Neuronal stem cell (in vitro differentiated cells): Measurements from ENCODE around the gene TAMM41.

Experiments
- DNase-seq: peaks from one replicate; pipeline ENCODE4 v3.0.0-alpha.2; 2013; ENCODE audit warnings: low spot score
- H2AFZ ChIP-seq: one replicate; pipeline ENCODE4 v1.6.1; 2013; ENCODE audit warnings: mild to moderate bottlenecking, low read length, inconsistent platforms
- H2AK5ac ChIP-seq: 2 replicates; pipeline ENCODE4 v1.6.1; 2013; ENCODE audit warnings: low read depth, mild to moderate bottlenecking, inconsistent platforms, low read length, moderate library complexity, mixed read lengths
- H2BK120ac ChIP-seq: 2 replicates; pipeline ENCODE4 v1.6.1; 2013; ENCODE audit warnings: low read depth, mild to moderate bottlenecking, inconsistent platforms, low read length, moderate library complexity, mixed read lengths
- H2BK12ac ChIP-seq: one replicate; pipeline ENCODE4 v1.6.1; 2013; ENCODE audit warnings: low read length, inconsistent platforms
- H2BK15ac ChIP-seq: 2 replicates; pipeline ENCODE4 v1.6.1; 2013; ENCODE audit warnings: mild to moderate bottlenecking, low read length, inconsistent platforms, mixed read lengths
- H2BK5ac ChIP-seq: one replicate; pipeline ENCODE4 v1.6.1; 2013; ENCODE audit warnings: inconsistent platforms, mild to moderate bottlenecking, low read length, moderate library complexity
- H3K14ac ChIP-seq: one replicate; pipeline ENCODE4 v1.6.1; 2013; ENCODE audit warnings: low read length, inconsistent platforms
- H3K18ac ChIP-seq: 2 replicates; pipeline ENCODE4 v1.6.1; 2013; ENCODE audit warnings: low read length, inconsistent platforms
- H3K23ac ChIP-seq: 2 replicates; pipeline ENCODE4 v1.6.1; 2013; ENCODE audit warnings: low read depth, mild to moderate bottlenecking, mixed read lengths, low read length, inconsistent platforms; ENCODE audit not compliant: poor library complexity
- H3K27ac ChIP-seq: replicated peaks from 3 replicates; pipeline ENCODE4 v1.5.1; 2013; ENCODE audit warnings: low read length, inconsistent platforms
- H3K27me3 ChIP-seq, 3 experiments: 2 replicates each; pipeline ENCODE4 v1.6.1; 2013; ENCODE audit warnings: low read length in 3 of 3, mild to moderate bottlenecking in 2 of 3, inconsistent platforms in 1 of 3, low read depth in 1 of 3, mixed read lengths in 1 of 3, moderate library complexity in 1 of 3; ENCODE audit not compliant: control insufficient read depth in 3 of 3, insufficient read depth in 3 of 3
- H3K36me3 ChIP-seq, 2 donors: replicated peaks in 1 of 2; 2 replicates each; pipeline ENCODE4 v1.6.1; 2013; ENCODE audit warnings: low read length in 2 of 2; ENCODE audit not compliant: control insufficient read depth in 2 of 2, insufficient read depth in 2 of 2
- H3K4ac ChIP-seq: 2 replicates; pipeline ENCODE4 v1.6.1; 2013; ENCODE audit warnings: inconsistent platforms, mild to moderate bottlenecking, low read length, moderate library complexity
- H3K4me1 ChIP-seq, 2 donors: 1 replicate in 1 of 2; 2 replicates in 1 of 2; pipeline ENCODE4 v1.6.1; 2013; ENCODE audit warnings: low read length in 2 of 2, low read depth in 1 of 2; ENCODE audit not compliant: control insufficient read depth in 2 of 2, insufficient read depth in 1 of 2
- H3K4me2 ChIP-seq: one replicate; pipeline ENCODE4 v1.6.1; 2013; ENCODE audit warnings: mild to moderate bottlenecking, low read length, inconsistent platforms; ENCODE audit not compliant: insufficient read depth, poor library complexity, severe bottlenecking
- H3K4me3 ChIP-seq, 2 donors: 2 replicates each; pipeline ENCODE4 v1.5.1; 2013; ENCODE audit warnings: low read length in 2 of 2, mild to moderate bottlenecking in 2 of 2, inconsistent platforms in 1 of 2, moderate library complexity in 1 of 2
- H3K79me1 ChIP-seq: one replicate; pipeline ENCODE4 v1.6.1; 2013; ENCODE audit warnings: low read depth, mild to moderate bottlenecking, inconsistent platforms, low read length, moderate library complexity
- H3K9ac ChIP-seq: one replicate; pipeline ENCODE4 v1.6.1; 2013; ENCODE audit warnings: mild to moderate bottlenecking, low read depth, low read length, inconsistent platforms; ENCODE audit not compliant: poor library complexity
- H3K9me3 ChIP-seq, 2 donors: replicated peaks in 1 of 2; 2 replicates each; pipeline versions ENCODE3 to v1.6.1; 2013; ENCODE audit warnings: low read length in 2 of 2, mild to moderate bottlenecking in 2 of 2, inconsistent platforms in 1 of 2, low read depth in 1 of 2, mixed read lengths in 1 of 2, moderate library complexity in 1 of 2; ENCODE audit not compliant: control insufficient read depth in 2 of 2, insufficient read depth in 1 of 2
- H4K8ac ChIP-seq: one replicate; pipeline ENCODE4 v1.6.1; 2013; ENCODE audit warnings: low read depth, mild to moderate bottlenecking, inconsistent platforms, low read length, moderate library complexity
- H4K91ac ChIP-seq: one replicate; pipeline ENCODE4 v1.6.1; 2013; ENCODE audit warnings: low read length, low read depth, mild to moderate bottlenecking, inconsistent platforms; ENCODE audit not compliant: poor library complexity
- WGBS, 2 donors: extraction: QIAGEN DNeasy Blood & Tissue Kit; methylation state at CpG; one replicate each; pipeline ENCODE4 v1.1.7; 2013; ENCODE audit warnings: missing lambda C conversion rate in 2 of 2, mixed read lengths in 1 of 2; ENCODE audit not compliant: insufficient read length in 2 of 2, insufficient replicate concordance in 1 of 2; ENCODE audit errors: extremely low coverage in 2 of 2; 5-methylcytosine and 5-hydroxymethylcytosine counted together

TAMM41 gene

DNA sequence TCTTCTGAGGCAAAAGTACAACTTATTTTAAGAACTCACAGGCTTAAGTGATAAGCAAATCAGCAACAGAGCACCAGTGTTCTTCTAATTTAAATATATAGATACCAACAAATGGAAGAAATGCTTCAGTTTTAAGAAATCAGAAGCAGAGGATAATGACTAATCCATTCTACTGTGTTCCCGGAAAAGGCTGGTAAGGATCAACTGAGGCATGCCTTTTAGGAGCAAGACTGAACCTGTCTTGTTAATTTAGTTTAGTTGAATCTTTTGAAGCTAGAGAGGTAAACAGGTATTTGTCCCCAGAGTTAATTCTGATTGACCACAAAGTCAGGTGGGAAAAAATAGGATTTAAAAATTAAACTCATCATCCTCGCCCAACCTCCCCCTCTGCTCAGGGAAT lies 51.8 kb downstream of the TAMM41 start:
- H2BK12ac ChIP-seq = no peak overlapping the region
- no CpG with 5 or more reads among the region's 2 CpGs for WGBS, 2 donors
- H4K8ac ChIP-seq = no peak overlapping the region

DNA sequence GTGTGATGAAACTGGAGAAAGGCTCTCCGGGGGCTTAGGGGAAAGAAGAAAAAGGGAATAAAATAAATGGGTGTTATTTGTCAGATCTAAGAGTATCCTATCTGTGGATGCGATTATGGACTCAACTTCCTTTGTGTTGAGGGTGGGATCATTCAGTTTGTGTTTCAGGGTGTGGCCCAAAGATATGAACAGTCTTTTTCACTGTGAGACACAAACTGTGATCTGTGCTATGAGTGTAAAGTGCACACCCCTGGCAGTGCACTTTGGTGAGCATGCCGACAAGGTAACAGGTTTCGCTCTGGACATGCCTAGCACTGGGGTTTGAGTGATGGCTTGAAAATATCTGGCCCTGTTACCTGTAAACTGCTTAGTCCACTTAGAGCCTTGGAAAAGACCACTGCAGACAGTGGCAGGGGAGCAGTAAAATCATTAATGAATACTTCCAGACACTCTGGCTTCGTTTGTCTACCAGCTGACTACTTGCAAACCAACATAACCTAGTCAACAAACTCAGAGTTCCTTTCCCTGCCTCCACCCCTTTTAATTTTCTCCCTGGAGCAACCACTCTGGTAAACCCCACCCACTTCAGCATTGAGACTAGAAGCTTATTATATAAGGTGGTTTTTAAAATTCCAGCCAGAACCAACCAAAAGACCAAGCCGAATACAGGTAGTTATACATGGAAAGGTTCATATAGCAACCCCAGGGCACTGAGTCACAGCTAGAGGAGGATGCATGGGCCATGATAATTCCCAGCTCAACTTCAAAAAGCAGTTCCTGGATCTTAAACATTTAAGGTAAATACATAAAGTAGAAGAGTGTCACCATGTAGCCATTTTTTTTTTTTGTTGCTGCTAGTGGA lies 55.1 kb downstream of the TAMM41 start:
- Histone ChIP-seq H3K4me1 (peaks cover 1% of the 10 kb centered on the region in 2 donors), H3K4me2 (no peak overlapping the region), H2BK12ac (no peak overlapping the region), H3K18ac (no peak overlapping the region), H3K36me3 (peaks cover 23 to 76% of the 10 kb centered on the region in 2 donors), H3K14ac (no peak overlapping the region), H2AK5ac (no peak overlapping the region), H4K91ac (no peak overlapping the region), H3K4me3 (no peak overlapping the region), H2BK15ac (no peak overlapping the region), H3K9ac (no peak overlapping the region), H2BK5ac (no peak overlapping the region), H2AFZ (no peak overlapping the region), H3K27ac (no peak overlapping the region), H3K27me3 (no peaks in the 10 kb centered on the region), H4K8ac (no peak overlapping the region), H3K23ac (no peak overlapping the region), H2BK120ac (no peak overlapping the region), H3K79me1 (no peaks in the 10 kb centered on the region), H3K4ac (no peak overlapping the region), H3K9me3 (peaks cover 2 to 15% of the 10 kb centered on the region in 2 donors)
- DNase-seq = no peak
- no CpG with 5 or more reads among the region's 6 CpGs for WGBS, 2 donors

More for the DNA sequence above, 51.8 kb downstream of the TAMM41 start:
- H3K27me3 ChIP-seq = no peaks in the 10 kb centered on the region
- H3K9me3 ChIP-seq = peaks cover 0 to 27% of the 10 kb centered on the region in 2 donors
- H4K91ac ChIP-seq = no peak overlapping the region
- H3K14ac ChIP-seq = no peak overlapping the region
- no peak overlapping the region for H2BK5ac ChIP-seq
- no peak overlapping the region for H3K4ac ChIP-seq
- no peak overlapping the region for H3K4me3 ChIP-seq
- DNase-seq = no peak
- H2BK15ac ChIP-seq = no peak overlapping the region
- H3K27ac ChIP-seq = no peak overlapping the region
- H3K4me1 ChIP-seq = peaks cover 1 to 2% of the 10 kb centered on the region in 2 donors
- no peak overlapping the region for H2BK120ac ChIP-seq
- no peak overlapping the region for H3K9ac ChIP-seq
- no peak overlapping the region for H2AFZ ChIP-seq
- no peaks in the 10 kb centered on the region for H3K79me1 ChIP-seq
- no peak overlapping the region for H3K23ac ChIP-seq
- no peak overlapping the region for H3K4me2 ChIP-seq
- H2AK5ac ChIP-seq = no peak overlapping the region
- no peak overlapping the region for H3K18ac ChIP-seq
- H3K36me3 ChIP-seq = peaks cover 9 to 77% of the 10 kb centered on the region in 2 donors

DNA sequence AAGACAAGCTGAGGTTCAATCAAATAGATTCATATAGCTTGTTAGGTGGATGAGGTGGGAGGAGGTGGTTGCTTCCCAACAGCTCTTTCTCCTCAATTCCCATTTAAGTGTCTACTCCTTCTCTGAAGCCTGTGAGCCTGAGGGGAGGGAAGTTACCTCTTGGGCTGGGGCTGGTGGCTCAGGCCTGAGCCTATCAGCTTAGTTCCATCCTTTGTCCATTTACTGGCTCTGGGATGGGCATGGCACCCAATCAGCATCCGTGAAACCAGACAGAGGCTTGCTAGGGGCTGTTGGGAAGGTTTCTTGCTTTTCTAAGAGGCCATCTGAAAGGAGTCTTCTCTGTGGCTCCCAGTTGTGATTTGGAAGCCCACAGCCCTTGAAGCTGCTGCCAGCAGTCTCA lies 57.3 kb downstream of the TAMM41 start:
- Histone ChIP-seq H2AK5ac (no peak overlapping the region), H2BK120ac (no peak overlapping the region), H3K9me3 (peaks cover 2 to 15% of the 10 kb centered on the region in 2 donors), H2BK12ac (no peak overlapping the region), H2AFZ (no peak overlapping the region), H3K4ac (no peak overlapping the region), H3K27me3 (no peaks in the 10 kb centered on the region), H2BK15ac (no peak overlapping the region), H3K4me3 (no peak overlapping the region), H3K23ac (no peak overlapping the region), H3K18ac (no peak overlapping the region), H2BK5ac (no peak overlapping the region), H3K4me2 (no peak overlapping the region), H4K91ac (no peak overlapping the region), H3K79me1 (no peaks in the 10 kb centered on the region), H3K36me3 (peaks cover 20 to 68% of the 10 kb centered on the region in 2 donors), H4K8ac (no peak overlapping the region), H3K27ac (no peak overlapping the region), H3K14ac (no peak overlapping the region), H3K9ac (no peak overlapping the region), H3K4me1 (peaks cover 0 to 2% of the 10 kb centered on the region in 2 donors)
- WGBS, 2 donors = no CpG with 5 or more reads among the region's 1 CpG
- DNase-seq = no peak

DNA sequence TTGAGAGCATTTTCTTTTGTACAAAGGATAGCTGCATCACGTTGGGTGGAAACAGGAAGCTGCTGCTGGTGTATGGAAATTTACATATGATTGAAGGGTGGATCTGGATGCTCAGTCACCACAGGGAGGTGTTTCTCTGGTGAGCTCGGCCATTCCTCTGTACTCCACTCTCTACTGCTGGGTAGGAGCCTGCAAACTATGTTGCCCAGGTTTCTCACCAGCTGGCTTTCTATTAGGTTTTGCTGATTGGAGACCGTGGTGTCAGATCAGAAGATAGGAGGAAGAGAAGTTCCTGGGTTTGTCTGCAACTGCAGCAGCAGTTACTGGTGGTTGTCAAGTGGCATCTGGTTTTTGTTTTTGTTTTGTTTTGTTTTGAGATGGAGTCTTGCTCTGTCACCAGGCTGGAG lies 61.7 kb downstream of the TAMM41 start:
- no peaks in the 10 kb centered on the region for H3K79me1 ChIP-seq
- H3K9me3 ChIP-seq = peaks cover 2 to 15% of the 10 kb centered on the region in 2 donors

More for the DNA sequence above, 61.7 kb downstream of the TAMM41 start:
- H2AFZ ChIP-seq = no peak overlapping the region
- H3K4me1 ChIP-seq = peaks cover 0 to 2% of the 10 kb centered on the region in 2 donors
- H2AK5ac ChIP-seq = no peak overlapping the region
- no peak overlapping the region for H3K4me3 ChIP-seq
- H3K4me2 ChIP-seq = no peak overlapping the region
- no peak overlapping the region for H3K27ac ChIP-seq
- H4K91ac ChIP-seq = no peak overlapping the region
- no peak overlapping the region for H3K14ac ChIP-seq
- H2BK5ac ChIP-seq = no peak overlapping the region
- H3K4ac ChIP-seq = no peak overlapping the region
- H3K18ac ChIP-seq = no peak overlapping the region
- H3K27me3 ChIP-seq = no peaks in the 10 kb centered on the region
- no peak overlapping the region for H3K23ac ChIP-seq
- H3K36me3 ChIP-seq = peaks cover 14 to 39% of the 10 kb centered on the region in 2 donors
- no peak overlapping the region for H2BK120ac ChIP-seq
- no CpG with 5 or more reads among the region's 3 CpGs for WGBS, 2 donors
- no peak overlapping the region for H3K9ac ChIP-seq
- no peak overlapping the region for H2BK12ac ChIP-seq
- H4K8ac ChIP-seq = no peak overlapping the region
- H2BK15ac ChIP-seq = no peak overlapping the region
- no peak for DNase-seq
